ENCODE data around the gene MEGF8.
A peak's percentile ranks its signal among the peaks of the same experiment; 100 is the strongest.

MEGF8 gene

DNA sequence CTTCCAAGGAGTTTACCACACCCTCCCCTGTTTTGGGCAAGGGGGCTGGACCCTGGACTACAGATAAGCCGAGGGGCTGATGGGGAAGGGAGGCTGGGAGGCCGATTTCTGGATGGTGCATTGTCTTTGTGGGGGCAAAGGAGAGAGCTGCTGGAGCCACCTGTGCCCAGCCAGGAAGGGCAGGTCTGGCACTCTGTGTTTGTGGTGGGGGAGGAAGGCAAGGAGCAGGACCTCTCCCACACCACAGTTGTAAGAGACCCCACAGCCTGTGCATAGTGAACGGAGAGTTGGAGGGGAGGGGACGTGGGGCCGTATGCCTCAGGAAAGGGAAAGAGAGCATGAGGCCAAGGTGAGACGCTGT lies 39.5 kb upstream of the MEGF8 start:
- in situ Hi-C loops (cut with HindIII; ENCODE audit: low pct_ligation_motif_present, low sequenced_read_pairs) = no loop called here
- TF ChIP-seq, protein P1, sequence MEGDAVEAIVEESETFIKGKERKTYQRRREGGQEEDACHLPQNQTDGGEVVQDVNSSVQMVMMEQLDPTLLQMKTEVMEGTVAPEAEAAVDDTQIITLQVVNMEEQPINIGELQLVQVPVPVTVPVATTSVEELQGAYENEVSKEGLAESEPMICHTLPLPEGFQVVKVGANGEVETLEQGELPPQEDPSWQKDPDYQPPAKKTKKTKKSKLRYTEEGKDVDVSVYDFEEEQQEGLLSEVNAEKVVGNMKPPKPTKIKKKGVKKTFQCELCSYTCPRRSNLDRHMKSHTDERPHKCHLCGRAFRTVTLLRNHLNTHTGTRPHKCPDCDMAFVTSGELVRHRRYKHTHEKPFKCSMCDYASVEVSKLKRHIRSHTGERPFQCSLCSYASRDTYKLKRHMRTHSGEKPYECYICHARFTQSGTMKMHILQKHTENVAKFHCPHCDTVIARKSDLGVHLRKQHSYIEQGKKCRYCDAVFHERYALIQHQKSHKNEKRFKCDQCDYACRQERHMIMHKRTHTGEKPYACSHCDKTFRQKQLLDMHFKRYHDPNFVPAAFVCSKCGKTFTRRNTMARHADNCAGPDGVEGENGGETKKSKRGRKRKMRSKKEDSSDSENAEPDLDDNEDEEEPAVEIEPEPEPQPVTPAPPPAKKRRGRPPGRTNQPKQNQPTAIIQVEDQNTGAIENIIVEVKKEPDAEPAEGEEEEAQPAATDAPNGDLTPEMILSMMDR (IDR thresholded peaks at IDR 0.05; ENCODE audit: low read depth, low read length, missing control alignments) = no peak
- peak overlapping the region; percentile 5 for H3K4me3 ChIP-seq (ENCODE audit: low read depth, low read length)
- DNase-seq = no peak
- no peak overlapping the region for H3K27ac ChIP-seq
- H3K27me3 ChIP-seq (replicated peaks) = no peaks in the 10 kb centered on the region
- H3K36me3 ChIP-seq (replicated peaks) = peaks cover 40% of the 10 kb centered on the region

DNA sequence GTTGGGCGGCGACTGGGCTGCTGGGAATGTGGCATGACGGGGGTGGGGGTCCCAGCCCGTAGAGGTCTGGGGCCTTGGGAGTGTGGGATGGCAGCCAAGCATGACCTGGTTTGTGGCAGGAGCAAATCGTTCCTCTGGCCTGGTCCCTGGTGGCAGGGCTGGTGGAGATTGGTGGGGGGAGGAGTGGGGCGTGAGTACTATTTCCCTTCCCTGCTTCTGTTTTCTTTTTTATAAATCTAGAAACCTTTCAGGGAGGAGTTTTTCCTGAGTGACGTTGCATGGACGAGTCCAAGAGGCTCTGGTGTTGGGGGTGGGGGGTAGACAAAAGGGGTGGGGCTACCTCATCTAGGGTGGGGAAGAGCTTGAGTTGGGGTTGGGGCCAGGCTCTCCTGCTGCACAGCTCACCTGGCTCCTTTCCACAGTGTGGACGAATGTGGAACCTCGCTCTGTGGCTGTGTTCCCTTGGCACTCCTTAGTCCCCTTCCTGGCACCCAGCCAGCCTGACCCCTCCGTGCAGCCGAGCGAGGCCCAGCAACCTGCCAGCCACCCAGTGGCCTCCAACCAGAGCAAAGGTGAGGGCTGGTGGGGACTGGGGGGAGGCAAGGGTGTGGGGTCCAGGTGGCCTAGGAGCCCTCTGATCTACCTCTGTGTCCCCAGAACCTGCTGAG lies 39.0 kb upstream of the MEGF8 start:
- H3K27me3 ChIP-seq (replicated peaks) = no peaks in the 10 kb centered on the region
- H3K4me3 ChIP-seq (ENCODE audit: low read depth, low read length) = peak overlapping the region; percentile 5
- TF ChIP-seq, protein P1 (IDR thresholded peaks at IDR 0.05; ENCODE audit: low read depth, low read length, missing control alignments) = no peak
- no peak overlapping the region for H3K27ac ChIP-seq
- H3K36me3 ChIP-seq (replicated peaks) = peaks cover 46% of the 10 kb centered on the region
- no peak for DNase-seq
- in situ Hi-C loops (cut with HindIII; ENCODE audit: low pct_ligation_motif_present, low sequenced_read_pairs) = no loop called here

DNA sequence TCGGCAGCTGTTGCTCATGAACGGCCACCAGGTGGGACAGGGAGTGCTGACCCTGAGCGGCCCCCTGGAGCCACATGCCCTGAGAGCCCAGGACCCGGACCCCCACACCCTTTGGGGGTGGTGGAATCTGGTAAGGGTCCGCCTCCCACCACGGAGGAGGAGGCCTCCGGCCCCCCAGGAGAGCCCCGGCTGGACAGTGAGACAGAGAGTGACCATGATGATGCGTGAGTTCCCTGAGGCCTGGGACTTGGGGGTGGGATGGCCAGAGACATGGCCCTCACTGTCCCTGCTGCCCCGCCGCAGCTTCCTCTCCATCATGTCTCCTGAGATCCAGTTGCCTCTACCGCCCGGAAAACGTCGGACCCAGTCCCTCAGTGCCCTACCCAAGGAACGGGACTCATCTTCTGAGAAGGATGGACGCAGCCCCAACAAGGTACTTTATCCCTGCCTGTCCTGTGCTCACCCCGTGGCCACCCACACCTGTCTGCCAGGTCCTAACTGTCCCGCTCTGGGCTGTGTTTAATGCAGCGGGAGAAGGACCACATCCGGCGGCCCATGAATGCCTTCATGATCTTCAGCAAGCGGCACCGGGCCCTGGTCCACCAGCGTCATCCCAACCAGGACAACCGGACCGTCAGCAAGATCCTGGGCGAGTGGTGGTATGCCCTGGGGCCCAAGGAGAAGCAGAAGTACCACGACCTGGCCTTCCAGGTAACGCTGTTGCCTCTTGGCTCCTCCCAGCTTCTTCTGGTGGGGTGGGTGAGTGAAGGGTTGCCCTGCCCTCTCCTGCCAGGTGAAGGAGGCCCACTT lies 38.2 kb upstream of the MEGF8 start:
- TF ChIP-seq, protein P1 (IDR thresholded peaks at IDR 0.05; ENCODE audit: low read depth, low read length, missing control alignments) = no peak
- Histone ChIP-seq H3K27ac (no peak overlapping the region), H3K36me3 (replicated peaks) (peaks cover 53% of the 10 kb centered on the region), H3K4me3 (ENCODE audit: low read depth, low read length) (no peak overlapping the region), H3K27me3 (replicated peaks) (no peaks in the 10 kb centered on the region)
- DNase-seq = no peak
- in situ Hi-C loops (cut with HindIII; ENCODE audit: low pct_ligation_motif_present, low sequenced_read_pairs) = no loop called here

GRCh38 chr19:42287827-42288107 lies 37.7 kb upstream of the MEGF8 start:
- no peak for DNase-seq
- H3K4me3 ChIP-seq (ENCODE audit: low read depth, low read length) = no peak overlapping the region
- in situ Hi-C loops (cut with HindIII; ENCODE audit: low pct_ligation_motif_present, low sequenced_read_pairs) = no loop called here
- no peak overlapping the region for H3K27ac ChIP-seq
- H3K36me3 ChIP-seq (replicated peaks) = peaks cover 57% of the 10 kb centered on the region
- H3K27me3 ChIP-seq (replicated peaks) = no peaks in the 10 kb centered on the region
- TF ChIP-seq, protein P1 (IDR thresholded peaks at IDR 0.05; ENCODE audit: low read depth, low read length, missing control alignments) = no peak

GRCh38 chr19:42288387-42288786 lies 37.0 kb upstream of the MEGF8 start:
- in situ Hi-C loops (cut with HindIII; ENCODE audit: low pct_ligation_motif_present, low sequenced_read_pairs) = no loop called here
- H3K27me3 ChIP-seq (replicated peaks) = no peaks in the 10 kb centered on the region
- no peak overlapping the region for H3K4me3 ChIP-seq (ENCODE audit: low read depth, low read length)
- peaks cover 63% of the 10 kb centered on the region for H3K36me3 ChIP-seq (replicated peaks)
- TF ChIP-seq, protein P1 (IDR thresholded peaks at IDR 0.05; ENCODE audit: low read depth, low read length, missing control alignments) = no peak
- no peak overlapping the region for H3K27ac ChIP-seq
- no peak for DNase-seq

Measured in brain microvascular endothelial cell (primary cell).